Measurements from ENCODE around the gene SNF8.

DNA sequence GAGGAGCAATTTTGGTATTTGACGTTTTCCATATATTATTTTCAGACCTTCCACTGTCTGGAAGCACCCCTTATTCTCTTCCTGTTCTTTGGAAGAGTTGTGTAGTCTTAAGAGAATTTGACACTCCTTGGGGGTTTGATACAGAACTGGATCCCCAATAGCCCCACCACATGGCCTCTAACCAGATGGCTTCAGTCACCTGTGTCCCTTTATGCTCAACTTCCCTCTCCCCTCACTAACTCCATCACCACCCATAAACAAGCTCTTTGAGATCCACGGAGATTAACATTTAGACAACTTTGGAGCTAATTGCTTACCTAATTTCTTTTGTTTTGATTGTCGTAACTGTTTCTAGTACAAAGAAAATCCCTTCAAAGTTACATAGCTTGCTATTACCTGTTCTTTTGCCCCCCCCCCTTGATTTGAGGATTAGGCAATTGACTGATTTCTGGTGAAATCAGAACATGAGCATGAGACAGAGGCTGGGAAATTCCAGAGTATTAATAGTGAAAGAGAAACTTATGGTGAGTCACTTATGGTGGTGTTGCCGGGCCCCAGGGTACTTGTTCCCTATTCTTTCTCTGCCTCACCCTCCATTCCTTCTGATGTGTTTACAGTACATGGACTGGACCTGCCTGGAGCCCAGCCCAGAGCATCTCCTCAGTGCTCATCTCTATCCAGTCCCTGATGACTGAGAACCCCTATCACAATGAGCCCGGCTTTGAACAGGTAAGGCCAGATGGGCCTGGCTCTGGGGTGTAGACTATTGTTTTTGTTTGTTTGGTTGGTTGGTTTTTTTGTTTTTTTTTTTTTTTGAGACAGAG, 29.0 kb downstream of the SNF8 start:
- TF ChIP-seq, protein P1, sequence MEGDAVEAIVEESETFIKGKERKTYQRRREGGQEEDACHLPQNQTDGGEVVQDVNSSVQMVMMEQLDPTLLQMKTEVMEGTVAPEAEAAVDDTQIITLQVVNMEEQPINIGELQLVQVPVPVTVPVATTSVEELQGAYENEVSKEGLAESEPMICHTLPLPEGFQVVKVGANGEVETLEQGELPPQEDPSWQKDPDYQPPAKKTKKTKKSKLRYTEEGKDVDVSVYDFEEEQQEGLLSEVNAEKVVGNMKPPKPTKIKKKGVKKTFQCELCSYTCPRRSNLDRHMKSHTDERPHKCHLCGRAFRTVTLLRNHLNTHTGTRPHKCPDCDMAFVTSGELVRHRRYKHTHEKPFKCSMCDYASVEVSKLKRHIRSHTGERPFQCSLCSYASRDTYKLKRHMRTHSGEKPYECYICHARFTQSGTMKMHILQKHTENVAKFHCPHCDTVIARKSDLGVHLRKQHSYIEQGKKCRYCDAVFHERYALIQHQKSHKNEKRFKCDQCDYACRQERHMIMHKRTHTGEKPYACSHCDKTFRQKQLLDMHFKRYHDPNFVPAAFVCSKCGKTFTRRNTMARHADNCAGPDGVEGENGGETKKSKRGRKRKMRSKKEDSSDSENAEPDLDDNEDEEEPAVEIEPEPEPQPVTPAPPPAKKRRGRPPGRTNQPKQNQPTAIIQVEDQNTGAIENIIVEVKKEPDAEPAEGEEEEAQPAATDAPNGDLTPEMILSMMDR (tag by site-specific recombination; IDR thresholded peaks at IDR 0.05), result no peak
- no peak for TF ChIP-seq ZNF37A (tag by site-specific recombination; IDR thresholded peaks at IDR 0.05)
- no peak for TF ChIP-seq ZNF48 (tag by site-specific recombination; IDR thresholded peaks at IDR 0.05)
- TF ChIP-seq ZNF248 (tag by site-specific recombination; IDR thresholded peaks at IDR 0.05), result no peak
- TF ChIP-seq, protein P2, sequence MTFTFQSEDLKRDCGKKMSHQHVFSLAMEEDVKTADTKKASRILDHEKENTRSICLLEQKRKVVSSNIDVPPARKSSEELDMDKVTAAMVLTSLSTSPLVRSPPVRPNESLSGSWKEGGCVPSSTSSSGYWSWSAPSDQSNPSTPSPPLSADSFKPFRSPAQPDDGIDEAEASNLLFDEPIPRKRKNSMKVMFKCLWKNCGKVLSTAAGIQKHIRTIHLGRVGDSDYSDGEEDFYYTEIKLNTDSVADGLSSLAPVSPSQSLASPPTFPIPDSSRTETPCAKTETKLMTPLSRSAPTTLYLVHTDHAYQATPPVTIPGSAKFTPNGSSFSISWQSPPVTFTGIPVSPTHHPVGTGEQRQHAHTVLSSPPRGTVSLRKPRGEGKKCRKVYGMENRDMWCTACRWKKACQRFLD (tag by site-specific recombination; IDR thresholded peaks at IDR 0.05), result no peak
- TF ChIP-seq ZNF747 (tag by site-specific recombination; IDR thresholded peaks at IDR 0.05), result no peak
- TF ChIP-seq ZNF76 (tag by site-specific recombination; IDR thresholded peaks at IDR 0.05; ENCODE audit: borderline replicate concordance, low read depth), result no peak
- no peak for TF ChIP-seq ZNF830 (tag by site-specific recombination; IDR thresholded peaks at IDR 0.05; ENCODE audit: low read depth)
- TF ChIP-seq ZNF658 (tag by site-specific recombination; IDR thresholded peaks at IDR 0.05), result no peak
- TF ChIP-seq YY1 (tag by site-specific recombination; IDR thresholded peaks at IDR 0.05), result no peak
- TF ChIP-seq ZNF707 (tag by site-specific recombination; IDR thresholded peaks at IDR 0.05), result no peak
- TF ChIP-seq ZNF311 (tag by site-specific recombination; IDR thresholded peaks at IDR 0.05; ENCODE audit: borderline replicate concordance), result no peak
- no peak for TF ChIP-seq SALL2 (tag by site-specific recombination; IDR thresholded peaks at IDR 0.05; ENCODE audit: borderline replicate concordance)

All from HEK293 (cell line).